ENCODE results near the gene PARD6A. TPM values are rescaled to one million over a fixed set of nuclear protein-coding genes. Genes with fewer than 3 reads are reported as not detected.
A peak's percentile ranks its signal among the peaks of the same experiment; 100 is the strongest.

PARD6A gene
- polyA plus RNA-seq, 3 donors, result 2.7 to 6.9 (median 6.1) TPM

- DNase-seq, result peak; percentile 86 to 93 (median 90)
- Histone ChIP-seq H3K36me3 (replicated peaks in 1 of 2; ENCODE audit: control insufficient read depth in 1 of 2, insufficient read depth in 2 of 2, low read length in 2 of 2) (peaks cover 0 to 4% of the 10 kb centered on the region in 2 donors), H3K27me3 (ENCODE audit: control insufficient read depth in 2 of 2, insufficient read depth in 2 of 2, low read length in 2 of 2) (peaks cover 0 to 5% of the 10 kb centered on the region in 2 donors), H4K20me1 (ENCODE audit: insufficient read depth, low read length) (no peaks in the 10 kb centered on the region), H3K4me2 (replicated peaks; ENCODE audit: extremely low read depth, low read length, poor library complexity, severe bottlenecking) (peak within 1 kb of the TSS; percentile 98), H3K4me3 (replicated peaks in 1 of 3; ENCODE audit: low read depth in 2 of 3, low read length in 3 of 3) (peak within 1 kb of the TSS; percentile 74 to 92 (median 92)), H3K9me3 (replicated peaks in 1 of 2; ENCODE audit: control insufficient read depth in 1 of 2, insufficient read depth in 1 of 2, low read length in 2 of 2) (no peaks in the 10 kb centered on the region), H3K27ac (ENCODE audit: low read depth in 1 of 2, low read length in 2 of 2) (peak within 1 kb of the TSS; percentile 87 to 94), H2AFZ (ENCODE audit: insufficient read depth, low read depth, low read length, poor library complexity, severe bottlenecking) (peak within 1 kb of the TSS; percentile 94), H3K9ac (ENCODE audit: insufficient read depth, low read length, poor library complexity, severe bottlenecking) (peak within 1 kb of the TSS; percentile 76), H3K4me1 (ENCODE audit: control insufficient read depth in 1 of 2, insufficient read depth in 2 of 2, low read length in 2 of 2) (peaks cover 20 to 27% of the 10 kb centered on the region in 2 donors), H3K79me2 (ENCODE audit: insufficient read depth, low read length) (peaks cover 8% of the 10 kb centered on the region)
- peaks cover 14 to 23% of the 10 kb centered on the region in 2 donors for H3K36me3 Mint-ChIP-seq
- H3K4me1 Mint-ChIP-seq, result peaks cover 21% of the 10 kb centered on the region
- peak within 1 kb of the TSS; percentile 96 to 99 (median 98) for H3K27ac Mint-ChIP-seq
- H3K9me3 Mint-ChIP-seq, result no peaks in the 10 kb centered on the region
- TF ChIP-seq, protein P1, sequence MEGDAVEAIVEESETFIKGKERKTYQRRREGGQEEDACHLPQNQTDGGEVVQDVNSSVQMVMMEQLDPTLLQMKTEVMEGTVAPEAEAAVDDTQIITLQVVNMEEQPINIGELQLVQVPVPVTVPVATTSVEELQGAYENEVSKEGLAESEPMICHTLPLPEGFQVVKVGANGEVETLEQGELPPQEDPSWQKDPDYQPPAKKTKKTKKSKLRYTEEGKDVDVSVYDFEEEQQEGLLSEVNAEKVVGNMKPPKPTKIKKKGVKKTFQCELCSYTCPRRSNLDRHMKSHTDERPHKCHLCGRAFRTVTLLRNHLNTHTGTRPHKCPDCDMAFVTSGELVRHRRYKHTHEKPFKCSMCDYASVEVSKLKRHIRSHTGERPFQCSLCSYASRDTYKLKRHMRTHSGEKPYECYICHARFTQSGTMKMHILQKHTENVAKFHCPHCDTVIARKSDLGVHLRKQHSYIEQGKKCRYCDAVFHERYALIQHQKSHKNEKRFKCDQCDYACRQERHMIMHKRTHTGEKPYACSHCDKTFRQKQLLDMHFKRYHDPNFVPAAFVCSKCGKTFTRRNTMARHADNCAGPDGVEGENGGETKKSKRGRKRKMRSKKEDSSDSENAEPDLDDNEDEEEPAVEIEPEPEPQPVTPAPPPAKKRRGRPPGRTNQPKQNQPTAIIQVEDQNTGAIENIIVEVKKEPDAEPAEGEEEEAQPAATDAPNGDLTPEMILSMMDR (IDR thresholded peaks at IDR 0.05), result no peak
- under 1% methylated on average over 81 of the region's 83 CpGs for WGBS (ENCODE audit: insufficient coverage)
- intact Hi-C loops (cut with micrococcal nuclease), result loop anchor here (2.0 to 10.0 kb wide), 7 partner anchors 97 to 425 kb away; partner anchors contain the start of genes CENPT (in 1 of the 2), CTCF (in 1 of the 2), NFATC3 (in 1 of the 2) and NUTF2 (in 1 of the 2)
- H3K27me3 Mint-ChIP-seq (ENCODE audit: low read depth in 3 of 3), result peaks cover 8 to 11% (median 10%) of the 10 kb centered on the region in 3 donors
- H3K4me3 Mint-ChIP-seq, result peak within 1 kb of the TSS; percentile 90 to 92
These were observed 841 bp upstream of the PARD6A start, which contains the start of gene ACD for GRCh38 chr16:67659675-67660563. TSS of gene ACD (minus strand) at chr16:67660260. CDS start at chr16:67660220, 40 bp downstream.

DNA sequence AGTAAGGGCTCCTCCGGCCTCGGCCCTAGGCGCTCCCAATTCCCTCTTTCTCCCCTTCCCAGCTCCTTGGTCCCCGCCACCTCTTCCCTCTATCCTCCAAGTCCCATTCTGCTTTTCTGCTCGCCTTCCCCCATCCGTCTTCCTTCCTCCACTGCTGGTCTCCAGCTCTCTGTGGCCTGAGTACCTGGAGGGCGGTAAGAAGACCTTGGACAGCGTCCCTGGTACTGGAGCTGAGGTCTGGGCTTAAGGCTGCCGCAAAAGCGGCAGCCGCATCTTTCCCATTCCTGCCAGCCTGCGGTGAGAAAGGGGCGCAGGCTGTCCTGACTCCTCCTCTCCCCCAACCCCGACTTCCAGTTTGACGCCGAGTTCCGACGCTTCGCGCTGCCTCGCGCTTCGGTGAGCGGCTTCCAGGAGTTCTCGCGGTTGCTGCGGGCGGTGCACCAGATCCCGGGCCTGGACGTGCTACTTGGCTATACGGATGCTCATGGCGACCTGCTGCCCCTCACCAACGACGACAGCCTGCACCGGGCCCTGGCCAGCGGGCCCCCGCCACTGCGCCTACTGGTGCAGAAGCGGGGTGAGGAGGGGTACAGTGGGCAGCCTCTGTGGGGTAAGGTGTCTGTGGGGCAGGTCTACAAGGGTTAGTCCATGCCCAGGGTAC lies 471 bp downstream of the PARD6A start:
- no peaks in the 10 kb centered on the region for H3K9me3 Mint-ChIP-seq
- Histone ChIP-seq H3K79me2 (ENCODE audit: insufficient read depth, low read length) (peaks cover 8% of the 10 kb centered on the region), H3K36me3 (replicated peaks in 1 of 2; ENCODE audit: control insufficient read depth in 1 of 2, insufficient read depth in 2 of 2, low read length in 2 of 2) (peaks cover 0 to 4% of the 10 kb centered on the region in 2 donors), H3K27ac (ENCODE audit: low read depth in 1 of 2, low read length in 2 of 2) (peak overlapping the region in 1 of 2 donors; percentile 1), H3K4me2 (replicated peaks; ENCODE audit: extremely low read depth, low read length, poor library complexity, severe bottlenecking) (peak overlapping the region; percentile 98), H3K9me3 (replicated peaks in 1 of 2; ENCODE audit: control insufficient read depth in 1 of 2, insufficient read depth in 1 of 2, low read length in 2 of 2) (no peaks in the 10 kb centered on the region), H4K20me1 (ENCODE audit: insufficient read depth, low read length) (no peaks in the 10 kb centered on the region), H3K4me1 (ENCODE audit: control insufficient read depth in 1 of 2, insufficient read depth in 2 of 2, low read length in 2 of 2) (peaks cover 26 to 36% of the 10 kb centered on the region in 2 donors), H3K4me3 (replicated peaks in 1 of 3; ENCODE audit: low read depth in 2 of 3, low read length in 3 of 3) (peak overlapping the region; percentile 29 to 92 (median 39)), H2AFZ (ENCODE audit: insufficient read depth, low read depth, low read length, poor library complexity, severe bottlenecking) (peak overlapping the region; percentile 84), H3K9ac (ENCODE audit: insufficient read depth, low read length, poor library complexity, severe bottlenecking) (no peak overlapping the region), H3K27me3 (ENCODE audit: control insufficient read depth in 2 of 2, insufficient read depth in 2 of 2, low read length in 2 of 2) (peaks cover 0 to 5% of the 10 kb centered on the region in 2 donors)
- WGBS (ENCODE audit: insufficient coverage), result 1% methylated on average over 24 of the region's 39 CpGs
- peaks cover 14 to 23% of the 10 kb centered on the region in 2 donors for H3K36me3 Mint-ChIP-seq
- peaks cover 8 to 11% (median 10%) of the 10 kb centered on the region in 3 donors for H3K27me3 Mint-ChIP-seq (ENCODE audit: low read depth in 3 of 3)
- H3K4me1 Mint-ChIP-seq, result peaks cover 26% of the 10 kb centered on the region
- peak overlapping the region; percentile 86 to 92 for H3K4me3 Mint-ChIP-seq
- TF ChIP-seq, protein P1 (IDR thresholded peaks at IDR 0.05), result no peak
- intact Hi-C loops (cut with micrococcal nuclease), result loop anchor here (2.0 to 10.0 kb wide), 6 partner anchors 98 to 424 kb away; partner anchors contain the start of genes CENPT (in 1 of the 2), CTCF (in 1 of the 2), NFATC3 (in 1 of the 2) and NUTF2 (in 1 of the 2)
- H3K27ac Mint-ChIP-seq, result peak overlapping the region; percentile 75 to 96 (median 90)
- DNase-seq, result peak in 1 of 3 donors; percentile 26

Measured in CD14-positive monocyte (primary cell).